K562 (cell line): ENCODE measurements around the gene TNIP2. TPM values are rescaled to one million over a fixed set of nuclear protein-coding genes. Genes with fewer than 3 reads are reported as not detected.

Source experiments
- ATAC-seq: fragments of 200-7000 bp; cut with Tn5 transposase; 3 replicates; pipeline ENCODE4 v1.9.1; 2020; ENCODE audit warnings: moderate library complexity
- BruUV-seq: library from RNA; stranded (reverse); fragments of 400-500 nt; replicated peaks from 2 replicates; lab custom pipeline; 2021; lab: Mats Ljungman, UMichigan
- CTCF ChIA-PET: fragments of 300-600 bp; formaldehyde crosslinking; extraction: SDS; loops from one replicate; lab custom pipeline; 2021; ENCODE audit warnings: low intra/inter-chr PET ratio; lab: Yijun Ruan, JAX
- POLR2A ChIA-PET: fragments of 300-600, 350-650 bp; sonication (Branson Sonifier 250); formaldehyde crosslinking; extraction: SDS; loops from one replicate; lab custom pipeline; 2021; ENCODE audit warnings: antibody characterized with exemption, inconsistent platforms; lab: Yijun Ruan, JAX
- DNase-seq, 4 experiments: peaks; one replicate each; pipeline versions ENCODE4 v3.0.0 to v3.0.0-alpha.2; 2011 to 2018; ENCODE audit warnings: low spot score in 3 of 4, mixed read lengths in 3 of 4; ENCODE audit errors: extremely low read depth in 1 of 4
- FAIRE-seq: peaks from 2 replicates; lab custom pipeline; 2011; peaks lifted over from hg19 to GRCh38; lab: Jason Lieb, UNC
- H2AFZ ChIP-seq: 2 replicates; pipeline ENCODE4 v1.6.0; 2011; ENCODE audit warnings: low read depth, low read length, control low read depth, inconsistent platforms
- H3K27ac ChIP-seq: fragments of 200-600 bp; 3 replicates; pipeline ENCODE4 v1.8.0; 2011; ENCODE audit warnings: low read depth, mild to moderate bottlenecking, control low read depth, inconsistent platforms, low read length, moderate library complexity, mixed read lengths; ENCODE audit errors: extremely low read depth
- H3K27me3 ChIP-seq, 2 experiments: fragments of 300-600 bp in 1 of 2; 2 replicates in 1 of 2; 3 replicates in 1 of 2; pipeline versions ENCODE4 v1.6.0 to v1.8.0; 2011; ENCODE audit warnings: inconsistent platforms in 2 of 2, low read length in 2 of 2, mild to moderate bottlenecking in 1 of 2, mixed read lengths in 1 of 2, moderate library complexity in 1 of 2; ENCODE audit not compliant: control insufficient read depth in 2 of 2, insufficient read depth in 2 of 2
- H3K36me3 ChIP-seq: fragments of 300-600 bp; 3 replicates; pipeline ENCODE4 v1.8.0; 2011; ENCODE audit warnings: mild to moderate bottlenecking, low read length, inconsistent platforms; ENCODE audit not compliant: control insufficient read depth, insufficient read depth
- H3K4me1 ChIP-seq, 2 experiments: fragments of 200-600 bp in 1 of 2; replicated peaks in 1 of 2; 2 replicates in 1 of 2; 3 replicates in 1 of 2; pipeline versions ENCODE4 v1.5.1 to v1.8.0; 2011; ENCODE audit warnings: inconsistent platforms in 2 of 2, low read length in 2 of 2, mild to moderate bottlenecking in 1 of 2, mixed read lengths in 1 of 2, moderate library complexity in 1 of 2; ENCODE audit not compliant: control insufficient read depth in 2 of 2, insufficient read depth in 2 of 2
- H3K4me2 ChIP-seq: 2 replicates; pipeline ENCODE4 v1.6.1; 2011; ENCODE audit warnings: low read length, control low read depth, inconsistent platforms, mixed read lengths; ENCODE audit not compliant: insufficient read depth
- H3K4me3 ChIP-seq: fragments of 200-600 bp; sonication (generic), shearing (Covaris generic); 2 replicates; pipeline ENCODE4 v1.5.1; 2016; ENCODE audit warnings: control low read depth, inconsistent platforms
- H3K79me2 ChIP-seq: fragments of 200-600 bp; 3 replicates; pipeline ENCODE4 v1.8.0; 2011; ENCODE audit warnings: low read length, inconsistent platforms; ENCODE audit not compliant: control insufficient read depth, insufficient read depth
- H3K9ac ChIP-seq, 2 experiments: 2 replicates each; pipeline versions ENCODE4 v1.6.0 to v1.6.1; 2011; ENCODE audit warnings: low read depth in 2 of 2, low read length in 2 of 2, control low read depth in 1 of 2, inconsistent platforms in 1 of 2, mild to moderate bottlenecking in 1 of 2, mixed read lengths in 1 of 2; ENCODE audit not compliant: insufficient read depth in 1 of 2
- H3K9me1 ChIP-seq: one replicate; pipeline ENCODE4 v1.6.0; 2011; ENCODE audit warnings: inconsistent platforms, mild to moderate bottlenecking, low read length, moderate library complexity; ENCODE audit not compliant: control insufficient read depth, insufficient read depth
- H3K9me3 ChIP-seq: replicated peaks from 2 replicates; pipeline ENCODE4 v1.5.1; 2011; ENCODE audit warnings: low read depth, low read length, inconsistent platforms; ENCODE audit not compliant: control insufficient read depth, insufficient read depth
- H4K20me1 ChIP-seq: replicated peaks from 2 replicates; pipeline ENCODE4 v1.6.1; 2011; ENCODE audit warnings: low read length, inconsistent platforms, mixed read lengths; ENCODE audit not compliant: control insufficient read depth, insufficient read depth
- CBX1 ChIP-seq: sonication (generic); IDR thresholded peaks from 2 replicates; pipeline ENCODE4 v1.6.1; 2016; ENCODE audit warnings: antibody characterized with exemption, low read depth, mild to moderate bottlenecking
- FOXP1 ChIP-seq: sonication (generic); formaldehyde crosslinking; IDR thresholded peaks from 2 replicates; pipeline ENCODE4 v1.8.0; 2022; ENCODE audit warnings: mild to moderate bottlenecking, missing genetic modification reagents
- PHB2 ChIP-seq: fragments of 450-650 bp; IDR thresholded peaks from 2 replicates; pipeline ENCODE4 v1.6.1; 2017; ENCODE audit warnings: low read depth
- SMARCB1 ChIP-seq: IDR thresholded peaks from 2 replicates; pipeline ENCODE4 v1.6.1; 2011; ENCODE audit warnings: improper control_type of control experiment, low read depth; ENCODE audit not compliant: insufficient read length
- TEAD1 ChIP-seq, 2 experiments: fragments of 450-650 bp in 1 of 2; sonication (generic) in 1 of 2; formaldehyde crosslinking; IDR thresholded peaks; 2 replicates each; pipeline versions ENCODE4 v1.4.0 to v1.8.0; 2020 to 2022; ENCODE audit warnings: mild to moderate bottlenecking in 2 of 2, missing genetic modification reagents in 1 of 2
- U2AF1 ChIP-seq: fragments of 200-400 bp; formaldehyde crosslinking; optimal IDR thresholded peaks from 2 replicates; pipeline ENCODE3; 2017; ENCODE audit warnings: mild to moderate bottlenecking, low read depth, low read length, moderate library complexity
- ZNF444 ChIP-seq: fragments of 250-450 bp; sonication (Bioruptor Pico); IDR thresholded peaks from 2 replicates; pipeline ENCODE4 v1.4.0; 2020; ENCODE audit warnings: mild to moderate bottlenecking, moderate library complexity
- ZNF609 ChIP-seq: sonication (generic); formaldehyde crosslinking; IDR thresholded peaks from 2 replicates; pipeline ENCODE4 v1.8.1; 2023; ENCODE audit warnings: missing genetic modification reagents, mild to moderate bottlenecking, borderline replicate concordance
- WGBS: fragments of 100-300 bp; shearing (Covaris generic); methylation state at CpG from one replicate; pipeline ENCODE4 v1.1.6; 2016; ENCODE audit warnings: low coverage, mixed read lengths; ENCODE audit not compliant: insufficient coverage; ENCODE audit errors: missing lambda C conversion rate; 5-methylcytosine and 5-hydroxymethylcytosine counted together
- in situ Hi-C: fragments of 300-500 bp; cut with MboI; formaldehyde crosslinking; loops from 4 replicates; pipeline ENCODE4 v1.15.0; 2018; ENCODE audit warnings: inconsistent platforms, mixed read lengths
- intact Hi-C: fragments of 100-400 bp; cut with micrococcal nuclease; formaldehyde crosslinking; loops from 2 replicates; pipeline ENCODE4 v1.14.2; 2022
- polyA plus RNA-seq, 8 experiments: library from polyadenylated mRNA; depleted of rRNA in 4 of 8; stranded (reverse) in 5 of 8; unstranded in 3 of 8; fragments of >200 nt; fragmentation: Nextera tagmentation in 2 of 8; fragmentation: Illumina TruSeq in 1 of 8; extraction: Ambion mirVana in 2 of 8; extraction: Trizol in 1 of 8; gene quantifications; 2 replicates each; pipeline versions ENCODE4 v1.2.1 to v1.2.3, GENCODE V29; 2011 to 2014; ENCODE audit warnings: inconsistent platforms in 1 of 8, missing spikeins in 1 of 8
- total RNA-seq, 7 experiments: library from RNA; depleted of rRNA in 6 of 7; stranded (reverse); fragments of >200 nt in 6 of 7; fragmentation: Illumina TruSeq in 2 of 7; extraction: Trizol in 2 of 7; gene quantifications; 2 replicates each; pipeline versions ENCODE4 v1.2.1 to v1.2.3, GENCODE V29; 2011 to 2021; ENCODE audit warnings: low replicate concordance in 1 of 7
- TF ChIP-seq, protein P1 (sequence below): fragments of 450-650 bp; IDR thresholded peaks from one replicate; pipeline ENCODE4 v1.6.1; 2018; ENCODE audit warnings: mild to moderate bottlenecking, moderate library complexity; ENCODE audit not compliant: partially characterized antibody
- TF ChIP-seq, protein P2 (sequence below): fragments of 250-450 bp; sonication (Bioruptor Pico); IDR thresholded peaks from 2 replicates; pipeline ENCODE4 v1.8.0; 2021; ENCODE audit warnings: mild to moderate bottlenecking, moderate library complexity

TNIP2 gene
- total and polyA plus RNA-seq, 9 of the 15 experiments (the other 6 are each of a cell fraction or from before 2014, with no cell fraction given) = 0.61 to 42.6 (median 19.5) TPM

DNA sequence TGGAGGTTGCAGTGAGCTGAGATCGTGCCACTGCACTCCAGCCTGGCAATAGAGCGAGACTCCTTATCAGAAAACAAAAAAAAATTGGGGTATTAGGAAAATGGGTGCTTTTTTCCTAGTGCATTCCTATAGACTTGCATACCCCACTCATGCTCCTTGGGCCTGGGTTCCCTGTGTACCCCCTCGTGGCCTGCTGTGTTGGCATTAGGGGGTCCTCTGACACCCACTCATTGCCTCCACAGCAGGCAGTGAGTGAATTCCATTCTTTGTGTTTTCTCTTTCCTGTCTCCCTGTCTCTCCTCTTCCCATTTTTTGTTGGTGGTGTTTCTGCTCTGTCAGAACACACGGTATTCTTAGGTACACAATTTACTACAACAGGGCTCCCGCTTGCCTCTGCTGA lies 42.8 kb downstream of the TNIP2 start:
- ChIA-PET POLR2A (interaction anchor here (0.9 to 1.6 kb wide), 2 partner anchors 12 to 15 kb away, joined by 3 to 4 read pairs; no protein-coding TSS in a partner anchor), CTCF (no interaction called here)
- no peaks in the 10 kb centered on the region for H3K27me3 ChIP-seq
- no peak for FAIRE-seq
- H3K4me3 ChIP-seq = no peak overlapping the region
- BruUV-seq = no TSS peak
- H4K20me1 ChIP-seq = no peaks in the 10 kb centered on the region
- H3K27ac ChIP-seq = no peak overlapping the region
- H2AFZ ChIP-seq = no peak overlapping the region
- no peak overlapping the region for H3K9ac ChIP-seq
- in situ Hi-C loops (no loop called here), intact Hi-C loops (no loop called here)
- H3K4me1 ChIP-seq = no peaks in the 10 kb centered on the region
- H3K79me2 ChIP-seq = no peaks in the 10 kb centered on the region
- peaks cover 41% of the 10 kb centered on the region; the same call in 2 of the 3 replicates for H3K36me3 ChIP-seq
- H3K9me3 ChIP-seq = no peaks in the 10 kb centered on the region
- H3K4me2 ChIP-seq = no peak overlapping the region
- TF ChIP-seq, protein P1, sequence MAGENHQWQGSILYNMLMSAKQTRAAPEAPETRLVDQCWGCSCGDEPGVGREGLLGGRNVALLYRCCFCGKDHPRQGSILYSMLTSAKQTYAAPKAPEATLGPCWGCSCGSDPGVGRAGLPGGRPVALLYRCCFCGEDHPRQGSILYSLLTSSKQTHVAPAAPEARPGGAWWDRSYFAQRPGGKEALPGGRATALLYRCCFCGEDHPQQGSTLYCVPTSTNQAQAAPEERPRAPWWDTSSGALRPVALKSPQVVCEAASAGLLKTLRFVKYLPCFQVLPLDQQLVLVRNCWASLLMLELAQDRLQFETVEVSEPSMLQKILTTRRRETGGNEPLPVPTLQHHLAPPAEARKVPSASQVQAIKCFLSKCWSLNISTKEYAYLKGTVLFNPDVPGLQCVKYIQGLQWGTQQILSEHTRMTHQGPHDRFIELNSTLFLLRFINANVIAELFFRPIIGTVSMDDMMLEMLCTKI = no peak
- no peak for TF ChIP-seq U2AF1
- TF ChIP-seq SMARCB1 = no peak
- no peak for TF ChIP-seq FOXP1
- TF ChIP-seq PHB2 = no peak
- no peak for TF ChIP-seq CBX1
- no peak for TF ChIP-seq TEAD1 (CRISPR knock-in tag; IDR thresholded peaks at IDR 0.05)
- TF ChIP-seq, protein P2, sequence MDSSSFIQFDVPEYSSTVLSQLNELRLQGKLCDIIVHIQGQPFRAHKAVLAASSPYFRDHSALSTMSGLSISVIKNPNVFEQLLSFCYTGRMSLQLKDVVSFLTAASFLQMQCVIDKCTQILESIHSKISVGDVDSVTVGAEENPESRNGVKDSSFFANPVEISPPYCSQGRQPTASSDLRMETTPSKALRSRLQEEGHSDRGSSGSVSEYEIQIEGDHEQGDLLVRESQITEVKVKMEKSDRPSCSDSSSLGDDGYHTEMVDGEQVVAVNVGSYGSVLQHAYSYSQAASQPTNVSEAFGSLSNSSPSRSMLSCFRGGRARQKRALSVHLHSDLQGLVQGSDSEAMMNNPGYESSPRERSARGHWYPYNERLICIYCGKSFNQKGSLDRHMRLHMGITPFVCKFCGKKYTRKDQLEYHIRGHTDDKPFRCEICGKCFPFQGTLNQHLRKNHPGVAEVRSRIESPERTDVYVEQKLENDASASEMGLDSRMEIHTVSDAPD (CRISPR knock-in tag) = no peak
- no peak for TF ChIP-seq ZNF609 (CRISPR knock-in tag)
- TF ChIP-seq ZNF444 (CRISPR knock-in tag) = no peak
- TF ChIP-seq, all 486 proteins: peak for 0
- H3K9me1 ChIP-seq = no peaks in the 10 kb centered on the region
- 96% methylated on average over 5 of the region's 5 CpGs for WGBS
- no peak for DNase-seq
- ATAC-seq = no peak
